Endometrium (tissue), 2 donors: ENCODE data around the gene NCK1.
"Not testable (repeated sequence)": the region's sequence is repeated elsewhere in the genome, so short reads cannot be mapped to it uniquely, and the experiment has no call there.

ENCODE experiments used
- FAIRE-seq: peaks from 2 replicates; lab custom pipeline; 2012; peaks lifted over from hg19 to GRCh38; lab: Jason Lieb, UNC
- donor health status: control.
- donor health status: control.

Gene NCK1

GRCh38 chr3:136862617-136863322, 762 bp downstream of the NCK1 start:
- FAIRE-seq, result no peak

GRCh38 chr3:136869282-136869681, 7.3 kb downstream of the NCK1 start:
- FAIRE-seq, result no peak

GRCh38 chr3:136872258-136872657, 10.2 kb downstream of the NCK1 start:
- not testable (repeated sequence) for FAIRE-seq

- FAIRE-seq, result not testable (repeated sequence)
Measured at GRCh38 chr3:136879510-136879909, 17.5 kb downstream of the NCK1 start.

GRCh38 chr3:136882571-136882970, 20.6 kb downstream of the NCK1 start:
- no peak for FAIRE-seq

GRCh38 chr3:136883967-136884720, 22.1 kb downstream of the NCK1 start:
- FAIRE-seq, result no peak

GRCh38 chr3:136885357-136886213, 23.6 kb downstream of the NCK1 start:
- FAIRE-seq, result no peak

GRCh38 chr3:136889947-136890346, 27.9 kb downstream of the NCK1 start:
- no peak for FAIRE-seq

- FAIRE-seq, result no peak
Measured at GRCh38 chr3:136891934-136892855, 30.2 kb downstream of the NCK1 start.

GRCh38 chr3:136893848-136894443, 31.9 kb downstream of the NCK1 start:
- no peak for FAIRE-seq

- FAIRE-seq, result not testable (repeated sequence)
Measured at GRCh38 chr3:136897171-136897570, 35.2 kb downstream of the NCK1 start.

GRCh38 chr3:136898549-136898948, 36.5 kb downstream of the NCK1 start:
- no peak for FAIRE-seq

GRCh38 chr3:136898954-136899353, 36.9 kb downstream of the NCK1 start:
- FAIRE-seq, result no peak

- no peak for FAIRE-seq
Measured at GRCh38 chr3:136899622-136900158, 37.7 kb downstream of the NCK1 start.

GRCh38 chr3:136900694-136901093, 38.7 kb downstream of the NCK1 start:
- not testable (repeated sequence) for FAIRE-seq

GRCh38 chr3:136901391-136901790, 39.4 kb downstream of the NCK1 start:
- FAIRE-seq, result no peak

- not testable (repeated sequence) for FAIRE-seq
Measured at GRCh38 chr3:136902530-136902929, 40.5 kb downstream of the NCK1 start.

- no peak for FAIRE-seq
Measured at GRCh38 chr3:136903899-136904298, 41.9 kb downstream of the NCK1 start.

- FAIRE-seq, result no peak
Measured at GRCh38 chr3:136904746-136905145, 42.7 kb downstream of the NCK1 start.

- FAIRE-seq, result no peak
Measured at GRCh38 chr3:136905549-136905948, 43.5 kb downstream of the NCK1 start.

GRCh38 chr3:136906725-136907124, 44.7 kb downstream of the NCK1 start:
- FAIRE-seq, result no peak
